Stimulated activated naive B cell treated with anti-CD40 and anti-IgM and Interleukin-4, amounts not matched to agents 10 μg/mL and 1 μg/mL and 100 μg/mL, for 72 hours (primary cell): ENCODE results near the gene CHKB.
"Not testable (repeated sequence)": the region's sequence is repeated elsewhere in the genome, so short reads cannot be mapped to it uniquely, and the experiment has no call there.

Experiments
- ATAC-seq, 2 donors: fragments of 150-1000 bp; cut with Tn5 transposase; replicated peaks; 2 replicates each; pipeline ENCODE4 v1.10.0; 2021; ENCODE audit warnings: moderate library complexity in 1 of 2
- DNase-seq: peaks from one replicate; pipeline ENCODE4 v3.0.0; 2021
- H3K27ac Mint-ChIP-seq: one replicate; pipeline ENCODE4 v1.8.0; 2022; ENCODE audit warnings: mild to moderate bottlenecking, mixed read lengths
- H3K27me3 Mint-ChIP-seq, 2 donors: one replicate each; pipeline ENCODE4 v1.8.0; 2022; ENCODE audit warnings: mixed read lengths in 2 of 2
- H3K36me3 Mint-ChIP-seq, 2 donors: one replicate each; pipeline ENCODE4 v1.8.0; 2022; ENCODE audit warnings: mixed read lengths in 2 of 2, mild to moderate bottlenecking in 1 of 2
- H3K4me1 Mint-ChIP-seq, 2 donors: one replicate each; pipeline ENCODE4 v1.8.0; 2022; ENCODE audit warnings: mixed read lengths in 2 of 2, mild to moderate bottlenecking in 1 of 2
- H3K4me3 Mint-ChIP-seq, 2 donors: one replicate each; pipeline ENCODE4 v1.8.0; 2022; ENCODE audit warnings: mild to moderate bottlenecking in 2 of 2, mixed read lengths in 2 of 2, moderate library complexity in 1 of 2
- H3K9me3 Mint-ChIP-seq, 2 donors: one replicate each; pipeline ENCODE4 v1.8.0; 2022; ENCODE audit warnings: mixed read lengths in 2 of 2, mild to moderate bottlenecking in 1 of 2

Gene CHKB

DNA sequence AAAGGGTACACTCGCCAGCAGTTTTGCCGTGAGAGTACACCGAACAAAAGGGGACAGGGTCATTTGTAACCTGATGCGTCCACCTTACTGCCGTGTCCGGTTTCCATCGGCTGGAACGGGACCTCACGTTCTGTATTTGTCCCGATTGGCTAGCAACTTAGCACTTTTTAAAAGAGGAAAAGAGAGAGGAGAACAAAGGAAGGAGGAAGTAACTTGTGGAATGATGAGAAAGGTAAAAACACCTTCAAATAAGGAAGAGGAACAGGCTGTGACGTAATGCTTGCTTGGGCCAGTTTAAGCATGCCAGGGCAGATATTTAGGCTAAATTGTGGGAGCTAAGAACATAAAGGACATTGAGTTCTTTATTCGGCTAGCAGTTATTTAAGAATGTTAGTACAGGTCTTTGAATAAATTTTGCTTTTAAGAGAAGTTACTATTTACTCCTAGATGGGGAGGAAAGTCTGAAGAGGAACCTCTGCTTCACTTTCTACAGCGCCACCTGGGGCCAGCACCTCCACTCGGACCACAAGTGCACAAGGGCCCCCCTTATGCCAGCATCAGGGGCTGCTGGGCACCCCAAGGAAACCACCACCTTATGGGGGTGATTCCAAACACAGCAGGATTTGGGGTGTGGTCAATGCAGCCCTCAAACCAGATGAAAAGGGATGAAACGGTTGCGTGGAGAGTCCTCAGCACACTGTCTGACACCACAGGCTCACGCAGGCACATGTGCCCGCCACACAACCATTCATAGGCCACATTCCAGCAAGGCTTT is 39.5 kb upstream of the CHKB start:
- ATAC-seq (no peak), DNase-seq (no peak)
- peaks cover 33 to 55% of the 10 kb centered on the region in 2 donors for H3K4me1 Mint-ChIP-seq
- peak overlapping the region; percentile 95 for H3K27ac Mint-ChIP-seq
- H3K4me3 Mint-ChIP-seq: peak overlapping the region; percentile 80 to 94
- peaks cover 8 to 16% of the 10 kb centered on the region in 2 donors for H3K36me3 Mint-ChIP-seq
- no peaks in the 10 kb centered on the region for H3K9me3 Mint-ChIP-seq
- no peaks in the 10 kb centered on the region for H3K27me3 Mint-ChIP-seq

DNA sequence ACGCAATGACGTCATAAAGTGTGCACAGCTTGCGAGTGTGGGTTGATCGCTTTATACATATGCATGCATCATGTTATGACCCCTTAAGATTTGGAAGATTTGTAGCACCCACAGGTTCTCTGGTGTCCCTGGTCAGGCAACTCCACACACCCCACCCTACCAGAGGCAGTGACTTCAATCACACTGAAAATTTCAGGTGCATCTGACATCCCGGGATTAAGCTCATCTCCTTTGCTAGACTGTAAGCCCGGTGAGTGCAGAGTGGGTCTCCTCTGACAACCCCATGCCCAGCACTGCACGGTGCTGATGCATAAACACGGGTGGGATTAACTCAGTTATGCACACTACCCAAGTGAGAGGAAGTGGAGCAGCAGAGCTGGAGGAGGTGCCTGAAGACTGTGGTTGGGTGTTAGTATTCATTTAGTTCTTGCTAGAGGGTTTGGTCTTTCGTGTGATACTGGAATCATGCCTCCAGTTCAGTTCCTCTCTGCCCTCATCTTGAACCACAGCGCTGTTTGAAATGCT is 38.8 kb upstream of the CHKB start:
- H3K27me3 Mint-ChIP-seq: no peaks in the 10 kb centered on the region
- H3K36me3 Mint-ChIP-seq: peaks cover 5 to 13% of the 10 kb centered on the region in 2 donors
- peak; percentile 84 to 86 for ATAC-seq
- H3K4me1 Mint-ChIP-seq: peaks cover 29 to 48% of the 10 kb centered on the region in 2 donors
- peak overlapping the region; percentile 80 to 94 for H3K4me3 Mint-ChIP-seq
- DNase-seq: peak; percentile 30
- H3K27ac Mint-ChIP-seq: peak overlapping the region; percentile 95
- H3K9me3 Mint-ChIP-seq: no peaks in the 10 kb centered on the region

DNA sequence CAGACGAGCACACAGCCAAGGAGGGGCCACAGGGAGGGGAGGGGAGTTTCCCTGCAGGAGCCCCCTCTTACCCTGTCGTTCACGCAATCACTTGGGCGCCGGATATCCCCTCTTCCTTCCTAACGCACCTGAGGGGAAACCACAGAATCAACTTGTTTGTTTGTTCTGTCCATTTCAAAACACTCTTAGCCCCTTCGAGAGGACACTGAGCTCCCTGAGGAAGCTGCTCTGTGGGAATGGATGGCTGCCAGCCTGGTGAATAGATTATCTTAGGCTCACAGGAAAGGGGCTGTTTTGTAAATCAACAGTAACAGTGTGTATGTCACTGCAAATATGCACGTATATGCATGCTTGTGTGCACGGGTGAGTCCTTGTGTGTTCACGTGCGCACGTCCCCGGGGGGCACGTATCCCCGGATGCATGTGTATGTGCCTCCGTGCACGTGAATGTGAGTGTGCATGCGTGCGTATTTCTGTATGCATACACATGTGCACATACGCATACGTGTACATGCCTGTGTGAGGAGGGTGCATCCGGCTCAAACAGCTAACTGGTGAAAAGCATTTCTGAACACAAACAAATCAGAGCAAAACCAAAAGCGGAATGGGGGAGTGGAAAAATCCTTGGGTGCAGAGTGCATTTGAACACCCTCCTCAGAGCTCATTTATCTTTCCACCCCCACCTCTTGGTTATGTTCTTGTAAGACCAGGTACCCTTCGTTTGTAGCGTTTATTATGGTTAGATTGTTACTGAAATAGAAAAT is 38.1 kb upstream of the CHKB start:
- peak overlapping the region; percentile 80 to 94 for H3K4me3 Mint-ChIP-seq
- peak overlapping the region; percentile 95 for H3K27ac Mint-ChIP-seq
- H3K27me3 Mint-ChIP-seq: no peaks in the 10 kb centered on the region
- peaks cover 3 to 12% of the 10 kb centered on the region in 2 donors for H3K36me3 Mint-ChIP-seq
- no peaks in the 10 kb centered on the region for H3K9me3 Mint-ChIP-seq
- ATAC-seq (peak; percentile 75 to 76), DNase-seq (peak; percentile 47)
- H3K4me1 Mint-ChIP-seq: peaks cover 28 to 45% of the 10 kb centered on the region in 2 donors

- not testable (repeated sequence) for H3K27ac Mint-ChIP-seq, H3K4me1 Mint-ChIP-seq, H3K9me3 Mint-ChIP-seq, H3K4me3 Mint-ChIP-seq, DNase-seq, H3K36me3 Mint-ChIP-seq, ATAC-seq
- H3K27me3 Mint-ChIP-seq: peaks cover 33 to 43% of the 10 kb centered on the region in 2 donors
Measured at GRCh38 chr22:50614296-50614695, 31.6 kb upstream of the CHKB start.

GRCh38 chr22:50613291-50613981 is 30.8 kb upstream of the CHKB start:
- no peak for ATAC-seq
- no peak for DNase-seq
- Mint-ChIP-seq H3K27ac (no peak overlapping the region), H3K27me3 (peaks cover 39 to 52% of the 10 kb centered on the region in 2 donors), H3K4me3 (no peak overlapping the region), H3K9me3 (no peaks in the 10 kb centered on the region), H3K4me1 (peaks cover 2 to 7% of the 10 kb centered on the region in 2 donors), H3K36me3 (no peaks in the 10 kb centered on the region)

DNA sequence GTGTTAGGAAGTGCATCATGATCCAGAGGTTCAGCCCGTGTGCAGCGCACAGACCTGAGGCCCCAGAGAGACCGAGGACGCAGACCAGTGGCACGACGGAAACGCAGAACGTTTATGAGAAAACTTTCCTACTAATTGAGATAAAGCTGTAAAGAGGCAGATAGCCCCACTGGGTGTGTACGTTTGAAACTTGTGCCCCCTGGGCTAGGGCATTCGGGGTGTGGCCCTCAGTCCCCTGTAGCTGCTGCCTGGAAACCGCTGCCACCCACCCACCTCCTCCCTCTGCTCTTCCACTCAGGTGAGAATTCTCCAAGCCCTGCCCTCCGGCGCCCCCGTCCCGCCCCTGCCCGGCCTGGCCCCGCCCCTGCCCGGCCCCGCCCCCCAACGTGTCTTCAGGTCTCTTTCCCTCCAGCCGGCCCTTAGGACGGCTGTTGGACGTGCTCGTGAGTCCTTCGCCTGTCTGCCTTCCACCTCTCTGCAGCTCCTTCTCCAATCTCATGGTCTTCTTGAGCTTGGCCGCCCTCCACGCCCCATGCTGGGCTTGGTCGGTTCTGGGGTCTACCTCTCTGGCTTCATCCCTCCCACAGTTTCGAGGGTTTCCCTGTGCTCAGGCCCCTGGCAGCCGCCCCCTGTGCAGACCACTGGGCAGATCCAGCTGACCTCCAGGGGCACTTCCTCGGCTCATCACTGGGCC is 30.0 kb upstream of the CHKB start:
- peak in 1 of 2 donors; percentile 53 for ATAC-seq
- H3K9me3 Mint-ChIP-seq: no peaks in the 10 kb centered on the region
- DNase-seq: no peak
- no peak overlapping the region for H3K4me3 Mint-ChIP-seq
- H3K27me3 Mint-ChIP-seq: peaks cover 44 to 57% of the 10 kb centered on the region in 2 donors
- H3K36me3 Mint-ChIP-seq: no peaks in the 10 kb centered on the region
- H3K27ac Mint-ChIP-seq: no peak overlapping the region
- H3K4me1 Mint-ChIP-seq: peaks cover 2 to 7% of the 10 kb centered on the region in 2 donors

GRCh38 chr22:50612168-50612527 is 29.5 kb upstream of the CHKB start:
- H3K27ac Mint-ChIP-seq: no peak overlapping the region
- H3K9me3 Mint-ChIP-seq: no peaks in the 10 kb centered on the region

GRCh38 chr22:50611341-50612060 is 28.9 kb upstream of the CHKB start:
- Mint-ChIP-seq H3K9me3 (no peaks in the 10 kb centered on the region), H3K4me3 (no peak overlapping the region), H3K36me3 (no peaks in the 10 kb centered on the region), H3K27me3 (peaks cover 55 to 69% of the 10 kb centered on the region in 2 donors), H3K27ac (no peak overlapping the region), H3K4me1 (peaks cover 2 to 7% of the 10 kb centered on the region in 2 donors)
- no peak for DNase-seq
- no peak for ATAC-seq

More at GRCh38 chr22:50612168-50612527, 29.5 kb upstream of the CHKB start:
- Mint-ChIP-seq H3K36me3 (no peaks in the 10 kb centered on the region), H3K4me1 (peaks cover 2 to 7% of the 10 kb centered on the region in 2 donors), H3K4me3 (no peak overlapping the region), H3K27me3 (peaks cover 49 to 63% of the 10 kb centered on the region in 2 donors)
- no peak for DNase-seq
- no peak for ATAC-seq

GRCh38 chr22:50610581-50610980 is 27.9 kb upstream of the CHKB start:
- H3K36me3 Mint-ChIP-seq: no peaks in the 10 kb centered on the region
- no peaks in the 10 kb centered on the region for H3K9me3 Mint-ChIP-seq
- ATAC-seq (no peak), DNase-seq (no peak)
- peaks cover 65 to 78% of the 10 kb centered on the region in 2 donors for H3K27me3 Mint-ChIP-seq
- H3K4me1 Mint-ChIP-seq: peaks cover 2 to 7% of the 10 kb centered on the region in 2 donors
- no peak overlapping the region for H3K4me3 Mint-ChIP-seq
- H3K27ac Mint-ChIP-seq: no peak overlapping the region

DNA sequence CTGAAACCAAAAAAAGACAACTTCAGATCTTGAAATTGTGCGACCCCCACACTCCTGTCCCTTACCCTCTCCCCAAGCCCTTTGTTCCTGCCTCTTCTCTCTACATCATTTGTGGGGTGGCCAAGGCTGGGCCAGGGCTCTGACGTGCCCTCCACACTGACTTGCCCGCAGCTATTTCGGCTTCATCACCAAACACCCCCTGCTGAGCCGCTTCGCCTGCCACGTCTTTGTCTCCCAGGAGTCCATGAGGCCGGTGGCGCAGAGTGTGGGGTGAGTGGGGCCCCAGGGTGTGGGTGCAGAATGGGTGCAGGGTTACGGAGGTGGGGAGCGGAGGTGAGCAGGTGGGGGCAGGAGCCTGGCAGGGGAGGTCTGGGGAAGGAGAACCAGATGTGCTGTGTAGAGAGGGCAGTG is 27.4 kb upstream of the CHKB start:
- ATAC-seq: no peak
- H3K4me3 Mint-ChIP-seq: no peak overlapping the region
- H3K4me1 Mint-ChIP-seq: peaks cover 2 to 7% of the 10 kb centered on the region in 2 donors
- peaks cover 70 to 84% of the 10 kb centered on the region in 2 donors for H3K27me3 Mint-ChIP-seq
- no peak overlapping the region for H3K27ac Mint-ChIP-seq
- H3K9me3 Mint-ChIP-seq: no peaks in the 10 kb centered on the region
- no peak for DNase-seq
- H3K36me3 Mint-ChIP-seq: no peaks in the 10 kb centered on the region

DNA sequence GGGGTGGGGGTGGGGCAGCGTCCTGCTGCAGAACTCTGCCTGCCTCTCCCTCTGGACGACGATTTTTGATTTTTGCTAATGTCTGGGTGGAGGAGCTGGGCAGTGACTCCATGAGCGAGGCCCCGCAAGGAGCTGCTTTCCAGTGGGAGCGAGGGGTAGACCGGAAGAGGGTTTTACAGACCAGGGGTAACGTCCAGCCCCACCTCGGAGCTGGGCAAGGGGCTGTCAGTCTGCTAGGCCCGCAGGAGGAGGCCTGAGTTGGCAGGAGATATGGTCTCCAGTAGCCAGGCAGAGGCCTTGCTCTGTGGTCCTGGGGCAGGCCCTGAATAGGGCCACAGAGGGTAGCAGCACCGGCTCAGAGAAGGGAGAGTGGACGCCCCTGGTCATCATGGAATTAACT is 26.9 kb upstream of the CHKB start:
- no peaks in the 10 kb centered on the region for H3K36me3 Mint-ChIP-seq
- H3K27me3 Mint-ChIP-seq: peaks cover 71 to 88% of the 10 kb centered on the region in 2 donors
- H3K9me3 Mint-ChIP-seq: no peaks in the 10 kb centered on the region
- no peak overlapping the region for H3K4me3 Mint-ChIP-seq
- peaks cover 2 to 7% of the 10 kb centered on the region in 2 donors for H3K4me1 Mint-ChIP-seq
- ATAC-seq: no peak
- H3K27ac Mint-ChIP-seq: no peak overlapping the region
- DNase-seq: no peak

- Mint-ChIP-seq H3K27ac (no peak overlapping the region), H3K9me3 (no peaks in the 10 kb centered on the region), H3K36me3 (no peaks in the 10 kb centered on the region), H3K27me3 (peaks cover 71 to 88% of the 10 kb centered on the region in 2 donors), H3K4me1 (peaks cover 2 to 7% of the 10 kb centered on the region in 2 donors), H3K4me3 (no peak overlapping the region)
- DNase-seq (no peak), ATAC-seq (no peak)
Measured at GRCh38 chr22:50608996-50609395, 26.3 kb upstream of the CHKB start.
